Right atrium auricular region (tissue), 2 donors: Measurements from ENCODE around the gene GLRX5. TPM values are rescaled to one million over a fixed set of nuclear protein-coding genes. Genes with fewer than 3 reads are reported as not detected.

Experiments
- DNase-seq: peaks from one replicate; pipeline ENCODE4 v3.0.0-alpha.2; 2019; ENCODE audit warnings: low spot score
- H3K27ac ChIP-seq, 2 donors: fragments of 200-600 bp; sonication (generic); 1 replicate in 1 of 2; 2 replicates in 1 of 2; pipeline ENCODE4 v1.5.1; 2016 to 2019
- H3K27me3 ChIP-seq, 2 donors: fragments of 200-600 bp; sonication (generic); one replicate each; pipeline versions ENCODE4 v1.5.1 to v1.6.0; 2017 to 2019
- H3K36me3 ChIP-seq: fragments of 200-600 bp; sonication (generic); one replicate; pipeline ENCODE4 v1.5.1; 2016
- H3K4me1 ChIP-seq, 2 donors: fragments of 200-600 bp; sonication (generic); one replicate each; pipeline versions ENCODE4 v1.5.1 to v1.6.0; 2017 to 2019
- H3K4me3 ChIP-seq, 2 donors: fragments of 200-600 bp; sonication (generic); 1 replicate in 1 of 2; 2 replicates in 1 of 2; pipeline ENCODE4 v1.5.1; 2017 to 2019; ENCODE audit warnings: mild to moderate bottlenecking in 1 of 2, moderate library complexity in 1 of 2
- H3K9me3 ChIP-seq, 2 donors: fragments of 200-600 bp; sonication (generic); one replicate each; pipeline ENCODE4 v1.5.1; 2019
- total RNA-seq, 2 donors: library from RNA; depleted of rRNA; stranded (reverse); fragments of >200 nt; gene quantifications; one replicate each; pipeline ENCODE4 v1.1.0, GENCODE V29; 2016
- TF ChIP-seq, protein P1 (sequence below), 2 donors: fragments of 200-600 bp; sonication (generic); IDR thresholded peaks; one replicate each; pipeline ENCODE4 v1.5.1; 2019; ENCODE audit warnings: antibody characterized with exemption in 2 of 2

Gene GLRX5
- total RNA-seq, 2 donors from 2014 or later, result 54.0 to 58.9 TPM

DNA sequence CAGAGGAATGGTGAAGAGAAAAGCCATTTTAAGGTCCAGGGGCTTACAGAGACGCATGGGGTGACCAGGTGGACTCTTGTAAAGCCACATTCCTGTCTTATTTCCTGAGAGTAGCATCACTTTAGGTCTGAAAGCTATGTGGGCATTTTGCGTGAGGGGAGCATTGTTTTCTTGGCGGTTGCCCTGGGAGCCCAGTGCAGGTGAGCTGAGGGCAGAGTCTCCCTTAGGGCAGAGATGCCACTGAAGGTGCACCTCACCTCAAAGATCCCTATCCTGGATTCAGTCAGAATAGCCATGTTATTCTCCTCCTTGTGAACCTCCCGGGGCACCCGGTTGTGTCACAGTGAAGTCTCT is 12.4 kb downstream of the GLRX5 start:
- peaks cover 0 to 14% of the 10 kb centered on the region in 2 donors for H3K4me1 ChIP-seq
- H3K4me3 ChIP-seq, result no peak overlapping the region
- H3K27me3 ChIP-seq, result no peaks in the 10 kb centered on the region
- no peaks in the 10 kb centered on the region for H3K9me3 ChIP-seq
- H3K36me3 ChIP-seq, result peaks cover 10% of the 10 kb centered on the region
- no peak overlapping the region for H3K27ac ChIP-seq
- TF ChIP-seq, protein P1, sequence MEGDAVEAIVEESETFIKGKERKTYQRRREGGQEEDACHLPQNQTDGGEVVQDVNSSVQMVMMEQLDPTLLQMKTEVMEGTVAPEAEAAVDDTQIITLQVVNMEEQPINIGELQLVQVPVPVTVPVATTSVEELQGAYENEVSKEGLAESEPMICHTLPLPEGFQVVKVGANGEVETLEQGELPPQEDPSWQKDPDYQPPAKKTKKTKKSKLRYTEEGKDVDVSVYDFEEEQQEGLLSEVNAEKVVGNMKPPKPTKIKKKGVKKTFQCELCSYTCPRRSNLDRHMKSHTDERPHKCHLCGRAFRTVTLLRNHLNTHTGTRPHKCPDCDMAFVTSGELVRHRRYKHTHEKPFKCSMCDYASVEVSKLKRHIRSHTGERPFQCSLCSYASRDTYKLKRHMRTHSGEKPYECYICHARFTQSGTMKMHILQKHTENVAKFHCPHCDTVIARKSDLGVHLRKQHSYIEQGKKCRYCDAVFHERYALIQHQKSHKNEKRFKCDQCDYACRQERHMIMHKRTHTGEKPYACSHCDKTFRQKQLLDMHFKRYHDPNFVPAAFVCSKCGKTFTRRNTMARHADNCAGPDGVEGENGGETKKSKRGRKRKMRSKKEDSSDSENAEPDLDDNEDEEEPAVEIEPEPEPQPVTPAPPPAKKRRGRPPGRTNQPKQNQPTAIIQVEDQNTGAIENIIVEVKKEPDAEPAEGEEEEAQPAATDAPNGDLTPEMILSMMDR (IDR thresholded peaks at IDR 0.05), result no peak
- DNase-seq, result no peak

DNA sequence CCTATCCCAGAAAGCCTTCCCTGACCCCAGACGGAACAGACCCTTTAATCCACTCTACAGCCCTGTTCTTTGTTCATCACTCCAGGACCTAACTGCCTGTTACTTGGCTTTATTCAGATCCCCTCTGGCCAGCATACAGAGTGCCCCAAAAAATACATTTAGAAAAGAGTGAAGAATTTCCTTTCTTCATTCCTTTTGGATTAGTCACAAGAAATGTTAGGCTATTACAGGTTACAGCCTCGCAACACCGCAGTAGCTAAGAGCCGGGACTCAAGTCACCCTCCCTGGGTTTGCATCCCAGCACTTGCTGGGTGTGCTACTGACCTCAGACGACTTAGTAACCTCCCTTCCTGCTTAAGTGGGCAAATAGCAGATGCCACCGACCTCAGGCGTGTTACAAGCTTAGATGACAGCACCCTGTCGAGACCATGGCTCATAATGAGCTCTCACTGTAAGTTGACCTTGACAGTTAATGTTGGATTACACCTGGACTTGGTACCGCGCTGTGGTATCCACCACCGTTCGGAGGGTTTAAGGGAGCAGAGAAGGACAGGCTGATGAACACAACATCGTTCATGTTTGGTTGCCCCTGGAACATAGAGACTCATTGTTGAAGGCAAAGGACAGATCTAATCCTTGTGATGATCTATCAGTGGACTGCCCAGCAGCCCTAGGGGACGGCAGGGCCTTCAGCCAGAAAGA is 12.9 kb downstream of the GLRX5 start:
- Histone ChIP-seq H3K4me3 (no peak overlapping the region), H3K9me3 (no peaks in the 10 kb centered on the region), H3K4me1 (peaks cover 0 to 14% of the 10 kb centered on the region in 2 donors), H3K27me3 (no peaks in the 10 kb centered on the region), H3K27ac (no peak overlapping the region), H3K36me3 (peaks cover 10% of the 10 kb centered on the region)
- TF ChIP-seq, protein P1 (IDR thresholded peaks at IDR 0.05), result no peak
- DNase-seq, result no peak

DNA sequence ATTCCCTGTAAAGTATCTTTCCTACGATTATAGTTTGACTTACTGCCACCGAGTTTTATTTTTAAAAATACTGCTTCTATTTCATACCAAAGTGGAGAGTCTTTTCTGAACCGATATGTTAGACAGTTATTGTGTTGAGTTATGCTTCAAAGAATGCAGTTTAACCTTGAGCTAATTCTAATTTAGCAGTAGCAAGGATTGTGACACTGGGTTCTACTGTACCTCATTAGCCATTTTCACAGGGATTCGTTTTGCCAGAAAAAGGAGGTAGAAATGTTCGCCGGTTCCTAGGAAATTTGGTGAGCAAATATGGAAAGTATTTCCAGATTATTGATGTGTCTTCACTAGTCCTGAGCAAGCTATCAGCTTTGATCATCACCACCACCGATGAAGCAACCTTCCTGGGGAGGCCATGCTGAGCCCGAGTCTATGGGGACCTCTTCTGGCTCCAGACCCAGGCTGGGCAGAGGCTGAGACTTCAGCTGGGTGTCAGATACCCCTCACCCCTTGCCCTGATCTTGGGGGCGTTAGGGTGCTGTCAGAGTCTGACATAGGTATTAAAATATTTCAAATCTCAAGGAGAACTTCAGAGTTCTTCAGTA is 13.6 kb downstream of the GLRX5 start:
- H3K4me1 ChIP-seq, result peaks cover 0 to 14% of the 10 kb centered on the region in 2 donors
- no peak overlapping the region for H3K27ac ChIP-seq
- no peaks in the 10 kb centered on the region for H3K9me3 ChIP-seq
- TF ChIP-seq, protein P1 (IDR thresholded peaks at IDR 0.05), result no peak
- H3K36me3 ChIP-seq, result peaks cover 10% of the 10 kb centered on the region
- no peak for DNase-seq
- no peak overlapping the region for H3K4me3 ChIP-seq
- no peaks in the 10 kb centered on the region for H3K27me3 ChIP-seq

DNA sequence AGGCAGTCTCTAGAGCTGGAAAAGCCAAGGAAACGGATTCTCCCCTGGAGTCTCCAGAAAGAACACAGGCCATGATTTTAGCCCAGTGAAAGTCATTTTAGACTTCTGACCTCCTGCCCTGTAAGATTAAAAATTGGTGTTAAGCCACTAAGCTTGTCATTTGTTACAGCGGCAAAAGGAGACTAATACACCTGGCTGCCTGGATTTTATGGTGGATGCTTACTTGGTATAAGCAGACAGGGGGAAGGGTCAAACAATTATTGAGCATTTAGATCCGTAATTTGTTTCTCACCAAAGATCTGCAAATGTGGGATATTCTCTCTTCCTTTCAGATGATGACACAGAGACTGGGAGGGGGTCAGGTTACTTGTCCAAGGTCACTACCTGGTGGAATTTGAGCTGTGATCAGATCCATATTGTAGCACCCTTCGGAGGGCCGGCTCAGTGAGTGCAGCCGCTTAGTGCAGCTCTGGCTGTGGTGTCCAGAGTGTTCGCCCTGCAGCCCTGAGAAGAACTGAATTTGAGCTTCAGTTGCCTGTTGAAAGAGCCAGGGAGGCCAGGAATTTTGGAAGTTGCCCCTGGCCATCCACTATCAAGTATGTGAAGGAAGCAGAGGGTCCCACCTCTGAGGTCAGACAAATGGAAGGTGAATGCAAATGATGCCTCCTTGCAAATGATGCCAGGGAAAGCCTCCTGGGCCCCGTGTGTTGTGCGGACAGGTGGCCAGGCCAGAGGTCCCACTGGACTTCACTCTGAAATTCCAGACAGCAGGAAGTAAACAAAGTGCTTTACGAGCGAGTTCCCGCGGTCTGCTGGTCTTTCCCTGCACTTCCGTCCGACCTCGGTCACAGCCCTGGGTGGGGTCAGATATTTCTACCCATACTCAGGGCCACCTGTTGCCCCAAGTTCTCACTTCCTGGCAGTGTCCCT is 15.1 kb downstream of the GLRX5 start:
- no peak for DNase-seq
- H3K4me1 ChIP-seq, result peaks cover 0 to 11% of the 10 kb centered on the region in 2 donors
- TF ChIP-seq, protein P1 (IDR thresholded peaks at IDR 0.05), result no peak
- no peak overlapping the region for H3K4me3 ChIP-seq
- H3K27me3 ChIP-seq, result no peaks in the 10 kb centered on the region
- H3K36me3 ChIP-seq, result peaks cover 1% of the 10 kb centered on the region
- H3K27ac ChIP-seq, result no peak overlapping the region
- no peaks in the 10 kb centered on the region for H3K9me3 ChIP-seq

DNA sequence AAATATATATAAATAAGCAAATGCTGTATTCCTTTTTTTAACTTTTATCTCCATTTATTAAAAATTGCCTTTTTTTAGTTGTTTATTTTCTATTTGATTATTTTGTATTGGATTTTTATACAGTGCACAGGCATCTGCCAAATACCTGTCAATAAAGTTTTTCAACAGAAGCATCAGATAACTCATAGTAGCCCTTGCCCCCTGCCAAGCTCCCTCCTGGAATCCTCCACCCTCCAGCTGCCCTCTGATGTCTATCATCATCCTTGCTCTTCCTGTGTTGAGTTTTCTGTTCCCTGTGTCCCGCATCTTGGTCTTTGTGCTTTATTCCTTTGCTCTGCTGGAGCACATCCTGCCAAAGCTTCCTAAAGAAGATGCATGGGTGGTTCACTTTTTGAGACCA is 16.6 kb downstream of the GLRX5 start:
- Histone ChIP-seq H3K4me3 (no peak overlapping the region), H3K4me1 (peaks cover 0 to 11% of the 10 kb centered on the region in 2 donors), H3K27me3 (no peaks in the 10 kb centered on the region), H3K9me3 (no peaks in the 10 kb centered on the region), H3K36me3 (no peaks in the 10 kb centered on the region), H3K27ac (no peak overlapping the region)
- TF ChIP-seq, protein P1 (IDR thresholded peaks at IDR 0.05), result no peak
- DNase-seq, result no peak
